NT2/D1 (cell line): ENCODE data around the gene SHC2.

Source experiments
- SUZ12 ChIP-seq: IDR thresholded peaks from 2 replicates; pipeline ENCODE4 v1.6.1; 2011; ENCODE audit not compliant: insufficient read length, insufficient read depth; ENCODE audit errors: extremely low read depth
- YY1 ChIP-seq: IDR thresholded peaks from 2 replicates; pipeline ENCODE4 v1.6.1; 2011; ENCODE audit not compliant: insufficient read length, insufficient read depth
- ZNF274 ChIP-seq: IDR thresholded peaks from 2 replicates; pipeline ENCODE4 v1.6.1; 2011; ENCODE audit warnings: mild to moderate bottlenecking, low read depth, low read length

- TF ChIP-seq SUZ12, result no peak
- no peak for TF ChIP-seq ZNF274
- TF ChIP-seq YY1, result no peak
These were observed 36.6 kb upstream of the SHC2 start for GRCh38 chr19:497491-497868.
